ENCODE measurements around the gene PCSK9. TPM values are rescaled to one million over a fixed set of nuclear protein-coding genes. Genes with fewer than 3 reads are reported as not detected.

Gene PCSK9
- total RNA-seq, 1 donor from 2014 or later, result 1.1 TPM

GRCh38 chr1:55007625-55008024 is 31.7 kb upstream of the PCSK9 start:
- no peak for DNase-seq (ENCODE audit: low read depth)
- TF ChIP-seq CTCF (conservative IDR thresholded peaks at IDR 0.05; ENCODE audit: low read depth, low read length), result no peak

GRCh38 chr1:55010194-55010886 is 29.0 kb upstream of the PCSK9 start:
- DNase-seq (ENCODE audit: low read depth), result no peak
- no peak for TF ChIP-seq CTCF (conservative IDR thresholded peaks at IDR 0.05; ENCODE audit: low read depth, low read length)
- H3K4me3 ChIP-seq (ENCODE audit: low read depth, low read length), result no peak overlapping the region

More at GRCh38 chr1:55007625-55008024, 31.7 kb upstream of the PCSK9 start:
- no peak overlapping the region for H3K4me3 ChIP-seq (ENCODE audit: low read depth, low read length)

DNA sequence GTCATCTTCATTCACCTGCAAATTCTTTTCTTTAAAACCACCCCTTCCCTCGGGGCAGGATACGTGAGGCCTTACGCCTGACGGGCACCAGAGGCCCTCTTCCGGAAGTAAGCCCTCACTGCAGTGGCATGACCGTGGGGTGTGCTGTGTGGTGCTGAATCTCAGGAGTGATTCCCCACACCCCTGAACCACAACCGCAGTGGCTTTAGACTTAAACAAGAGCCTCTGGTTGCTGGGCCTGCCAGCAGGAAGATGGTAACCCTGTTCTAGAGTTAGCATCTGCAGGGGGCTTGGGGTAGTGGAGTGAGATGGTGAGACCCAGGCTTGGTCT is 28.5 kb upstream of the PCSK9 start:
- no peak for DNase-seq (ENCODE audit: low read depth)
- TF ChIP-seq CTCF (conservative IDR thresholded peaks at IDR 0.05; ENCODE audit: low read depth, low read length), result peak; percentile 8
- H3K4me3 ChIP-seq (ENCODE audit: low read depth, low read length), result no peak overlapping the region

DNA sequence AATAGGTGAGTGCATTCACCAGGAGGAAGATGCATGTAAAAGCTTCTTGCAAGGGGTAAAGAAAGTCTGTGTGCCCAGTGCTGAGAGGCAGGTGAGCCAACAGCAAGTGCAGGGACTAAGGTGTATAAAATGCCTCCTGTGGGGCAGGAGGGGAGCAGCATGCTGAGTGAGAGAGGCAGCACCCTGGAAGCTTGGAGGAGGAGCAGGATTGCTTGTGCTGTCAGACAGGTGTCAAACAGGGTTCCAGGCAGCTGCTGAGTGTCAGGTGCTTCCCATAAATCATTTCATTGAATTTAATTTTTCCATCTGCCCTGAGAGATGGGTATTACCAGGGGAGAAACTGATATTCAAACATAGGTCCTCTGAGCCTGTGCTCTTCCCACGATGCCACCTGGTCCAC is 26.7 kb upstream of the PCSK9 start:
- no peak for TF ChIP-seq CTCF (conservative IDR thresholded peaks at IDR 0.05; ENCODE audit: low read depth, low read length)
- DNase-seq (ENCODE audit: low read depth), result no peak
- H3K4me3 ChIP-seq (ENCODE audit: low read depth, low read length), result no peak overlapping the region

DNA sequence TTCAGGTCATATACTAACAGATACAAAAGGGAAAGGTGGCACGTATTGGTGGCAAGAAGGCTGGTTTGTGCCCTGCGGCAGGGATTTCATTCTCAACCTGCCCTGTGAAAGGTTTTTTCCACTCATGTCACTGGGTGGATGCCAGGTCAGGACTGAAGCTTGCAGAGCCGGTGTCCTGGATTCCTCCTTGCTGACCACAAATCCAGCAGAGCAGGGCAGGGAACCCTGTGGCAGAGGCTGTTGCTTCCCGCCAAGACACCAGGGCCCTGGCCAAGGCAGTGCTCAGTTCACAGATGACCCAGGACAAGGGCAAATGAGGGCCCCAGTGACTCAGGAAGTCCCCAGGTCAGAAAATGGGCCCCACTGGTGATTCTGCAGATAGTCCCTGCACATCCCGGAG is 24.2 kb upstream of the PCSK9 start:
- no peak for DNase-seq (ENCODE audit: low read depth)
- TF ChIP-seq CTCF (conservative IDR thresholded peaks at IDR 0.05; ENCODE audit: low read depth, low read length), result no peak
- no peak overlapping the region for H3K4me3 ChIP-seq (ENCODE audit: low read depth, low read length)

- TF ChIP-seq CTCF (conservative IDR thresholded peaks at IDR 0.05; ENCODE audit: low read depth, low read length), result no peak
- no peak for DNase-seq (ENCODE audit: low read depth)
Measured at GRCh38 chr1:55015731-55016620, 23.4 kb upstream of the PCSK9 start.

More at GRCh38 chr1:55015731-55016620, 23.4 kb upstream of the PCSK9 start:
- no peak overlapping the region for H3K4me3 ChIP-seq (ENCODE audit: low read depth, low read length)
